HepG2 (cell line): ENCODE data around the gene CNTD1. TPM values are rescaled to one million over a fixed set of nuclear protein-coding genes. Genes with fewer than 3 reads are reported as not detected.

Experiments
- ATF5 ChIP-seq: sonication (generic); formaldehyde crosslinking; IDR thresholded peaks from 2 replicates; pipeline ENCODE4 v1.4.0; 2020; ENCODE audit warnings: mild to moderate bottlenecking, low read depth, missing genetic modification reagents
- BRCA1 ChIP-seq: sonication (generic); formaldehyde crosslinking; IDR thresholded peaks from 2 replicates; pipeline ENCODE4 v1.4.0; 2020; ENCODE audit warnings: missing genetic modification reagents
- CBX1 ChIP-seq: IDR thresholded peaks from one replicate; pipeline ENCODE4 v1.6.1; 2016; ENCODE audit warnings: antibody characterized with exemption, low read depth
- CBX5 ChIP-seq: sonication (generic); formaldehyde crosslinking; IDR thresholded peaks from 2 replicates; pipeline ENCODE4 v1.4.0; 2020; ENCODE audit warnings: missing genetic modification reagents, borderline replicate concordance
- CREBL2 ChIP-seq: sonication (generic); formaldehyde crosslinking; IDR thresholded peaks from 2 replicates; pipeline ENCODE4 v1.8.1; 2023; ENCODE audit warnings: missing genetic modification reagents, mild to moderate bottlenecking, borderline replicate concordance
- DNMT1 ChIP-seq: sonication (generic); formaldehyde crosslinking; IDR thresholded peaks from 2 replicates; pipeline ENCODE4 v1.5.1; 2020; ENCODE audit warnings: mild to moderate bottlenecking, missing genetic modification reagents
- EHMT2 ChIP-seq: fragments of 200-600 bp; sonication (generic); IDR thresholded peaks from 2 replicates; pipeline ENCODE4 v1.7.0; 2017; ENCODE audit warnings: antibody characterized with exemption, low read depth, low read length, borderline replicate concordance
- EZH2 ChIP-seq: conservative IDR thresholded peaks from 2 replicates; pipeline ENCODE4 v1.6.1; 2012; ENCODE audit warnings: mild to moderate bottlenecking, low read depth, low read length, moderate library complexity
- FOXK2 ChIP-seq: fragments of 450-650 bp; IDR thresholded peaks from 2 replicates; pipeline ENCODE4 v1.6.1; 2016
- FOXM1 ChIP-seq: sonication (generic); formaldehyde crosslinking; IDR thresholded peaks from 2 replicates; pipeline ENCODE4 v1.5.0; 2020; ENCODE audit warnings: missing genetic modification reagents
- NR2F1 ChIP-seq, 2 experiments: fragments of 450-650 bp in 1 of 2; formaldehyde crosslinking in 1 of 2; IDR thresholded peaks; 2 replicates each; pipeline versions ENCODE4 v1.5.0 to v1.6.1; 2016 to 2020; ENCODE audit warnings: mild to moderate bottlenecking in 1 of 2, missing compliant biosample characterization in 1 of 2, missing genetic modification reagents in 1 of 2, moderate library complexity in 1 of 2
- PRPF4 ChIP-seq: fragments of 200-400 bp; formaldehyde crosslinking; IDR thresholded peaks from 2 replicates; pipeline ENCODE4 v1.6.1; 2016; ENCODE audit warnings: low read length, low read depth; ENCODE audit not compliant: poor library complexity, severe bottlenecking
- SALL2 ChIP-seq: sonication (generic); formaldehyde crosslinking; IDR thresholded peaks from 2 replicates; pipeline ENCODE4 v1.8.1; 2023; ENCODE audit warnings: mild to moderate bottlenecking, missing genetic modification reagents, inconsistent platforms
- SATB2 ChIP-seq: sonication (generic); formaldehyde crosslinking; IDR thresholded peaks from 2 replicates; pipeline ENCODE4 v1.5.0; 2020; ENCODE audit warnings: missing genetic modification reagents
- SYNCRIP ChIP-seq: fragments of 200-400 bp; formaldehyde crosslinking; IDR thresholded peaks from 2 replicates; pipeline ENCODE4 v1.6.1; 2018; ENCODE audit warnings: mild to moderate bottlenecking, low read depth, low read length; ENCODE audit not compliant: insufficient read depth
- TCF7L2 ChIP-seq: IDR thresholded peaks from 2 replicates; pipeline ENCODE4 v1.6.1; 2011; ENCODE audit warnings: mild to moderate bottlenecking, low read depth, low read length, moderate library complexity
- TFE3 ChIP-seq: IDR thresholded peaks from 2 replicates; pipeline ENCODE4 v1.6.1; 2016
- TMF1 ChIP-seq: sonication (generic); formaldehyde crosslinking; IDR thresholded peaks from 2 replicates; pipeline ENCODE4 v1.8.1; 2022; ENCODE audit warnings: low read depth, missing genetic modification reagents
- ZKSCAN1 ChIP-seq: fragments of 150-350 bp; IDR thresholded peaks from 2 replicates; pipeline ENCODE4 v1.6.1; 2014; ENCODE audit warnings: low read length
- ZKSCAN5 ChIP-seq: sonication (generic); formaldehyde crosslinking; IDR thresholded peaks from 2 replicates; pipeline ENCODE4 v1.5.1; 2020; ENCODE audit warnings: mild to moderate bottlenecking, missing genetic modification reagents
- ZNF317 ChIP-seq: sonication (generic); formaldehyde crosslinking; IDR thresholded peaks from 2 replicates; pipeline ENCODE4 v1.5.0; 2020; ENCODE audit warnings: mild to moderate bottlenecking, missing genetic modification reagents
- ZNF562 ChIP-seq: sonication (generic); formaldehyde crosslinking; IDR thresholded peaks from 2 replicates; pipeline ENCODE4 v1.8.0; 2022; ENCODE audit warnings: missing genetic modification reagents, borderline replicate concordance
- ZNF572 ChIP-seq: sonication (generic); formaldehyde crosslinking; IDR thresholded peaks from 2 replicates; pipeline ENCODE4 v1.5.1; 2020; ENCODE audit warnings: mild to moderate bottlenecking, missing genetic modification reagents
- ZNF776 ChIP-seq: sonication (generic); formaldehyde crosslinking; IDR thresholded peaks from 2 replicates; pipeline ENCODE4 v1.4.0; 2020; ENCODE audit warnings: mild to moderate bottlenecking, missing genetic modification reagents
- ZNF883 ChIP-seq: sonication (generic); formaldehyde crosslinking; IDR thresholded peaks from 2 replicates; pipeline ENCODE4 v1.5.1; 2020; ENCODE audit warnings: mild to moderate bottlenecking, missing genetic modification reagents; ENCODE audit errors: not compliant biosample characterization
- polyA plus RNA-seq, 8 experiments: library from polyadenylated mRNA; depleted of rRNA in 3 of 8; stranded (reverse) in 7 of 8; unstranded in 1 of 8; fragments of >200 nt; fragmentation: Illumina TruSeq in 4 of 8; extraction: Trizol in 4 of 8; gene quantifications; 2 replicates each; pipeline versions ENCODE4 v1.2.1 to v1.2.3, GENCODE V29; 2011 to 2016; ENCODE audit warnings: low read depth in 4 of 8, missing spikeins in 1 of 8, mixed read lengths in 1 of 8; ENCODE audit not compliant: insufficient read depth in 1 of 8
- total RNA-seq, 5 experiments: library from RNA; depleted of rRNA; stranded (reverse); fragments of >200 nt; fragmentation: Illumina TruSeq; extraction: Trizol; gene quantifications; 2 replicates each; pipeline ENCODE4 v1.2.3, GENCODE V29; 2016; ENCODE audit warnings: low read depth in 1 of 5

The CNTD1 gene
- total and polyA plus RNA-seq, 2 of the 13 experiments (the other 11 are each of a cell fraction or from before 2014, with no cell fraction given): 0.11 to 0.15 TPM

- TF ChIP-seq PRPF4: no peak
- TF ChIP-seq SYNCRIP: no peak
- TF ChIP-seq EHMT2: no peak
- TF ChIP-seq ZKSCAN1: 0 out of 2 replicates have a peak, but pooled peaks have one; percentile 72
- TF ChIP-seq TMF1: peak; percentile 79
- TF ChIP-seq FOXM1 (CRISPR knock-in tag): peak; percentile 67; the same call in 1 of the 2 replicates
- 0 out of 2 replicates have a peak, but pooled peaks have one; percentile 56 for TF ChIP-seq DNMT1 (CRISPR knock-in tag)
- TF ChIP-seq CBX1: peak; percentile 56
- no peak for TF ChIP-seq FOXK2
- TF ChIP-seq ZNF562 (CRISPR knock-in tag): no peak
- TF ChIP-seq SALL2 (CRISPR knock-in tag): peak; percentile 84
- no peak; the same call in 1 of the 2 replicates for TF ChIP-seq CREBL2 (CRISPR knock-in tag)
- TF ChIP-seq ZNF776 (CRISPR knock-in tag): peak; percentile 59; the same call in 1 of the 2 replicates
- no peak for TF ChIP-seq EZH2
- TF ChIP-seq ATF5: peak; percentile 92; the same call in 1 of the 2 replicates
- no peak for TF ChIP-seq ZKSCAN5
- TF ChIP-seq TCF7L2: no peak
- TF ChIP-seq SATB2: peak; percentile 88
- peak; percentile 98 for TF ChIP-seq CBX5 (CRISPR knock-in tag)
- TF ChIP-seq ZNF572 (CRISPR knock-in tag): no peak
- TF ChIP-seq BRCA1 (CRISPR knock-in tag): 0 out of 2 replicates have a peak, but pooled peaks have one; percentile 59
- TF ChIP-seq TFE3 (CRISPR knock-in tag): peak; percentile 76; the same call in 1 of the 2 replicates
- peak; percentile 95 for TF ChIP-seq ZNF883 (CRISPR knock-in tag)
- peak; percentile 84 for TF ChIP-seq ZNF317 (CRISPR knock-in tag)
- peak in 1 of 2 experiments; percentile 17; a peak in 1 of 4 replicates for TF ChIP-seq NR2F1 (CRISPR knock-in tag; IDR thresholded peaks at IDR 0.05)
These were observed 25.2 kb upstream of the CNTD1 start, which contains the start of gene VPS25 (continued) for GRCh38 chr17:42773290-42774035.
